GM12878 (cell line): ENCODE results near the gene GCM1. TPM values are rescaled to one million over a fixed set of nuclear protein-coding genes. Genes with fewer than 3 reads are reported as not detected.
"Not testable (repeated sequence)": the region's sequence is repeated elsewhere in the genome, so short reads cannot be mapped to it uniquely, and the experiment has no call there.

Experiments
- ATAC-seq: fragments of 200-7000 bp; cut with Tn5 transposase; 3 replicates; pipeline ENCODE4 v1.9.1; 2020; ENCODE audit warnings: mild to moderate bottlenecking, moderate library complexity
- BruUV-seq: library from RNA; stranded (reverse); fragments of 400-500 nt; replicated peaks from 2 replicates; lab custom pipeline; 2021; lab: Mats Ljungman, UMichigan
- CTCF ChIA-PET: fragments of 300-600 bp; sonication (Branson Sonifier 250); formaldehyde crosslinking; extraction: SDS; loops from one replicate; lab custom pipeline; 2021; ENCODE audit warnings: inconsistent platforms; lab: Yijun Ruan, JAX
- POLR2A ChIA-PET: fragments of 350-600 bp; formaldehyde crosslinking; extraction: SDS; loops from one replicate; lab custom pipeline; 2021; ENCODE audit warnings: inconsistent platforms; lab: Charles Lee
- RAD21 ChIA-PET: fragments of 300-600 bp; sonication (Branson Sonifier 250); formaldehyde crosslinking; loops from one replicate; lab custom pipeline; 2023; ENCODE audit warnings: antibody characterized with exemption; ENCODE audit not compliant: unreplicated experiment; lab: Charles Lee
- SMC1A ChIA-PET: fragments of 300-600 bp; sonication (Branson Sonifier 250); formaldehyde crosslinking; loops from one replicate; lab custom pipeline; 2023; ENCODE audit not compliant: unreplicated experiment, uncharacterized antibody; lab: Charles Lee
- DNase-seq: peaks from one replicate; pipeline ENCODE4 v3.0.0-alpha.2; 2011; ENCODE audit warnings: low read depth, low spot score
- FAIRE-seq: peaks from 3 replicates; lab custom pipeline; 2011; peaks lifted over from hg19 to GRCh38; lab: Jason Lieb, UNC
- H2AFZ ChIP-seq: 2 replicates; pipeline ENCODE4 v1.6.0; 2011; ENCODE audit warnings: low read depth, low read length, control low read depth; ENCODE audit not compliant: control insufficient read depth
- H3K27ac ChIP-seq: 2 replicates; pipeline ENCODE4 v1.5.1; 2011; ENCODE audit warnings: control low read depth; ENCODE audit not compliant: control insufficient read depth, insufficient read depth
- H3K27me3 ChIP-seq, 2 experiments: replicated peaks in 1 of 2; 2 replicates each; pipeline versions ENCODE4 v1.6.0 to v1.6.1; 2011; ENCODE audit warnings: low read length in 1 of 2; ENCODE audit not compliant: control insufficient read depth in 2 of 2, insufficient read depth in 2 of 2
- H3K36me3 ChIP-seq, 2 experiments: 2 replicates each; pipeline ENCODE4 v1.5.1; 2011; ENCODE audit warnings: low read length in 1 of 2; ENCODE audit not compliant: control insufficient read depth in 2 of 2, insufficient read depth in 2 of 2
- H3K4me1 ChIP-seq: 2 replicates; pipeline ENCODE4 v1.6.1; 2011; ENCODE audit warnings: mild to moderate bottlenecking, low read length, moderate library complexity, mixed read lengths; ENCODE audit not compliant: control insufficient read depth, insufficient read depth
- H3K4me2 ChIP-seq: 2 replicates; pipeline ENCODE4 v1.6.0; 2011; ENCODE audit warnings: control low read depth; ENCODE audit not compliant: control insufficient read depth, insufficient read depth
- H3K4me3 ChIP-seq: fragments of 200-600 bp; sonication (generic); 2 replicates; pipeline ENCODE4 v1.5.1; 2016
- H3K79me2 ChIP-seq: 2 replicates; pipeline ENCODE4 v1.6.0; 2011; ENCODE audit warnings: low read length; ENCODE audit not compliant: control insufficient read depth, insufficient read depth
- H3K9ac ChIP-seq: 2 replicates; pipeline ENCODE4 v1.8.0; 2011; ENCODE audit warnings: low read length, control low read depth, mixed read lengths; ENCODE audit not compliant: control insufficient read depth, insufficient read depth
- H3K9me3 ChIP-seq: replicated peaks from 3 replicates; pipeline ENCODE4 v1.5.1; 2011; ENCODE audit warnings: mild to moderate bottlenecking, low read length; ENCODE audit not compliant: control insufficient read depth, insufficient read depth
- H4K20me1 ChIP-seq: 2 replicates; pipeline ENCODE4 v1.6.0; 2011; ENCODE audit not compliant: control insufficient read depth, insufficient read depth
- ASH2L ChIP-seq: fragments of 300-600, 200-600 bp; sonication (generic); IDR thresholded peaks from 2 replicates; pipeline ENCODE4 v1.6.1; 2017; ENCODE audit warnings: low read depth, mild to moderate bottlenecking, borderline replicate concordance
- CBFB ChIP-seq: IDR thresholded peaks from 2 replicates; pipeline ENCODE4 v1.6.1; 2016; ENCODE audit warnings: antibody characterized with exemption, low read depth
- CBX5 ChIP-seq: sonication (generic); IDR thresholded peaks from 2 replicates; pipeline ENCODE4 v1.6.1; 2016; ENCODE audit warnings: low read depth, moderate library complexity, mild to moderate bottlenecking, inconsistent platforms
- ESRRA ChIP-seq: IDR thresholded peaks from 2 replicates; pipeline ENCODE4 v1.6.1; 2012; ENCODE audit warnings: mild to moderate bottlenecking, low read length, improper control_type of control experiment
- LARP7 ChIP-seq: fragments of 450-650 bp; IDR thresholded peaks from 2 replicates; pipeline ENCODE4 v1.6.1; 2017; ENCODE audit warnings: mild to moderate bottlenecking
- MEF2A ChIP-seq: IDR thresholded peaks from 2 replicates; pipeline ENCODE4 v1.6.1; 2011; ENCODE audit warnings: low read depth, mild to moderate bottlenecking, low read length, moderate library complexity; ENCODE audit not compliant: insufficient read depth
- POLR2A ChIP-seq: IDR thresholded peaks from 2 replicates; pipeline ENCODE4 v1.6.1; 2011; ENCODE audit warnings: low read depth, mild to moderate bottlenecking, low read length
- POLR2AphosphoS2 ChIP-seq: IDR thresholded peaks from 2 replicates; pipeline ENCODE4 v1.6.1; 2011; ENCODE audit warnings: low read depth, mild to moderate bottlenecking, low read length, improper control_type of control experiment, moderate library complexity
- SREBF1 ChIP-seq: IDR thresholded peaks from 2 replicates; pipeline ENCODE4 v1.6.1; 2012; ENCODE audit warnings: mild to moderate bottlenecking, low read length
- SRF ChIP-seq, 2 experiments: IDR thresholded peaks; 2 replicates each; pipeline ENCODE4 v1.6.1; 2011; ENCODE audit warnings: low read depth in 2 of 2, low read length in 2 of 2, mild to moderate bottlenecking in 1 of 2, moderate library complexity in 1 of 2
- SUPT20H ChIP-seq: IDR thresholded peaks from 2 replicates; pipeline ENCODE4 v1.6.1; 2011; ENCODE audit warnings: low read depth, mild to moderate bottlenecking, low read length, moderate library complexity, borderline replicate concordance; ENCODE audit not compliant: control insufficient read depth
- TBL1XR1 ChIP-seq: IDR thresholded peaks from 2 replicates; pipeline ENCODE4 v1.6.1; 2012; ENCODE audit warnings: low read depth, low read length, improper control_type of control experiment
- TCF7 ChIP-seq: IDR thresholded peaks from 2 replicates; pipeline ENCODE4 v1.6.1; 2014; ENCODE audit warnings: antibody characterized with exemption, borderline replicate concordance
- ZNF622 ChIP-seq: fragments of 450-650 bp; IDR thresholded peaks from 2 replicates; pipeline ENCODE4 v1.6.1; 2017; ENCODE audit warnings: mild to moderate bottlenecking, inconsistent platforms
- WGBS: methylation state at CpG from one replicate; pipeline ENCODE4 v1.1.6; 2016; ENCODE audit warnings: low lambda C conversion rate; ENCODE audit not compliant: insufficient replicate concordance, insufficient coverage; ENCODE audit errors: missing lambda C conversion rate; 5-methylcytosine and 5-hydroxymethylcytosine counted together
- in situ Hi-C: fragments of 300-500 bp; cut with MboI; formaldehyde crosslinking; loops from 9 replicates; pipeline ENCODE4 v1.14.3; 2018; ENCODE audit warnings: mixed read lengths
- intact Hi-C: fragments of 100-400 bp; cut with micrococcal nuclease; formaldehyde crosslinking; loops from one replicate; pipeline ENCODE4 v1.14.2; 2022; ENCODE audit not compliant: unreplicated experiment
- polyA plus RNA-seq, 11 experiments: library from polyadenylated mRNA; depleted of rRNA in 4 of 11; unstranded in 6 of 11; stranded (reverse) in 5 of 11; fragments of >200 nt; fragmentation: Nextera tagmentation in 4 of 11; fragmentation: Illumina TruSeq in 1 of 11; extraction: Ambion mirVana in 4 of 11; extraction: Trizol in 1 of 11; gene quantifications; 1 replicate in 1 of 11; 2 replicates in 10 of 11; pipeline versions ENCODE4 v1.2.1 to v1.2.3, GENCODE V29; 2011 to 2016; ENCODE audit warnings: inconsistent platforms in 2 of 11, missing spikeins in 2 of 11, low read depth in 1 of 11
- total RNA-seq, 4 experiments: library from RNA; depleted of rRNA in 3 of 4; stranded (reverse); fragments of >200 nt in 3 of 4; fragmentation: Illumina TruSeq in 1 of 4; extraction: Trizol in 1 of 4; gene quantifications; 2 replicates each; pipeline versions ENCODE4 v1.2.1 to v1.2.3, GENCODE V29; 2013 to 2021

Gene GCM1
- total and polyA plus RNA-seq, 10 of the 15 experiments (the other 5 are each of a cell fraction or from before 2014, with no cell fraction given) = 0.04 to 0.08 (median 0.05) TPM; not detected in 5

GRCh38 chr6:53159558-53159957, 10.9 kb upstream of the GCM1 start:
- H4K20me1 ChIP-seq = no peaks in the 10 kb centered on the region
- ChIA-PET SMC1A (no interaction called here), POLR2A (no interaction called here), RAD21 (no interaction called here), CTCF (interaction anchor here (0.7 kb wide), 2 partner anchors 10 to 12 kb away, joined by 4 read pairs; no protein-coding TSS in a partner anchor)
- peaks cover 0 to 2% of the 10 kb centered on the region in 2 experiments; a peak in 1 of 4 replicates for H3K27me3 ChIP-seq
- H2AFZ ChIP-seq = no peak overlapping the region
- TF ChIP-seq ESRRA (no peak), ASH2L (no peak), TBL1XR1 (no peak), TCF7 (no peak), CBX5 (no peak), SRF (IDR thresholded peaks at IDR 0.05; ENCODE audit: low read depth in 2 of 2, low read length in 2 of 2) (no peak), LARP7 (no peak), SREBF1 (no peak), POLR2A (no peak), ZNF622 (no peak), MEF2A (no peak), CBFB (no peak), SUPT20H (no peak), POLR2AphosphoS2 (no peak)
- no peak overlapping the region for H3K4me3 ChIP-seq
- H3K9me3 ChIP-seq = no peaks in the 10 kb centered on the region
- H3K79me2 ChIP-seq = no peaks in the 10 kb centered on the region
- 52% methylated on average over 2 of the region's 2 CpGs for WGBS
- in situ Hi-C loops = no loop called here
- intact Hi-C loops = no loop called here
- H3K4me2 ChIP-seq = no peak overlapping the region
- FAIRE-seq = no peak
- BruUV-seq = no TSS peak
- no peak for ATAC-seq
- no peaks in the 10 kb centered on the region for H3K36me3 ChIP-seq
- no peak overlapping the region for H3K27ac ChIP-seq
- H3K9ac ChIP-seq = no peak overlapping the region
- no peak for DNase-seq
- H3K4me1 ChIP-seq = no peaks in the 10 kb centered on the region

DNA sequence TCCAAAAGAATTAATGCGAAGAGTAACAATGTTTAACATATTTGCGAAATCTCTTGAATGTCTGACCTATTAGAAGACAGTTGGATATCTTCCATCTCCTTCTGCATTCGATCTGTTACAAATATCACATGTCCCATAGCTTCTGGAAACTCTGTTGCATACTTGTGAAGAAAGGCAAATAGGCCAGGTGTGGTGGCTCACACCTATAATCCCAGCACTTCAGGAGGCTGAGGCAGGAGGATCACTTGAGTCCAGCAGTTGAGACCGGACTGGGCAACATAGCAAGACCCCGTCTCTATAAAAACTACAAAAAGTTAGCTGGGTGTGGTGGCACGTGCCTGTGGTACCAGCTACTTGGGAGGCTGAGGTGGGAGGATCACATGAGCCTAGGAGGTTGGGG, 9.4 kb upstream of the GCM1 start:
- H3K27ac ChIP-seq, FAIRE-seq, H4K20me1 ChIP-seq, H3K4me2 ChIP-seq, POLR2A ChIA-PET, H2AFZ ChIP-seq, RAD21 ChIA-PET, H3K9ac ChIP-seq, H3K4me1 ChIP-seq, H3K27me3 ChIP-seq, BruUV-seq, H3K79me2 ChIP-seq, H3K36me3 ChIP-seq, ATAC-seq, in situ Hi-C loops, DNase-seq, H3K9me3 ChIP-seq, intact Hi-C loops, CTCF ChIA-PET, H3K4me3 ChIP-seq: not testable (repeated sequence)
- WGBS = 37% methylated on average over 6 of the region's 6 CpGs
- SMC1A ChIA-PET = interaction anchor here (0.9 kb wide), 1 partner anchor 17 kb away, joined by 3 read pairs; no protein-coding TSS in a partner anchor

- H3K4me2 ChIP-seq, H3K27me3 ChIP-seq, H2AFZ ChIP-seq, H3K9ac ChIP-seq, H3K4me3 ChIP-seq, ATAC-seq, BruUV-seq, intact Hi-C loops, POLR2A ChIA-PET, H3K9me3 ChIP-seq, H3K36me3 ChIP-seq, H3K79me2 ChIP-seq, in situ Hi-C loops, FAIRE-seq, DNase-seq, H3K27ac ChIP-seq, H4K20me1 ChIP-seq, H3K4me1 ChIP-seq: not testable (repeated sequence)
- ChIA-PET SMC1A (interaction anchor here (0.7 to 1.0 kb wide), 5 partner anchors 15 to 1241 kb away, joined by 3 to 4 read pairs (median 3); no protein-coding TSS in a partner anchor), RAD21 (interaction anchor here (1.3 kb wide), 1 partner anchor 329 kb away, joined by 4 read pairs; no protein-coding TSS in a partner anchor), CTCF (interaction anchor here (1.2 to 2.4 kb wide), 4 partner anchors 329 to 576 kb away, joined by 3 to 6 read pairs (median 4); no protein-coding TSS in a partner anchor)
- 18% methylated on average over 4 of the region's 4 CpGs for WGBS
These were observed 6.6 kb upstream of the GCM1 start for GRCh38 chr6:53155279-53155678.
